T-helper 1 cell treated with Interleukin-12 subunit alpha and Interleukin-12 subunit beta and Interleukin-4 antibody, amounts not matched to agents 30 ng/mL and 1 ng/mL, for 36 hours (primary cell): ENCODE results near the gene KLF3. TPM values are rescaled to one million over a fixed set of nuclear protein-coding genes. Genes with fewer than 3 reads are reported as not detected.
"Not testable (repeated sequence)": the region's sequence is repeated elsewhere in the genome, so short reads cannot be mapped to it uniquely, and the experiment has no call there.

Experiments used
- intact Hi-C: fragments of 100-400 bp; cut with micrococcal nuclease; formaldehyde crosslinking; loops from one replicate; pipeline ENCODE4 v1.15.1; 2024
- total RNA-seq: library from RNA; stranded (reverse); gene quantifications from 2 replicates; pipeline ENCODE4 v1.2.3, GENCODE V29; 2022

KLF3 gene
- 27.4 and 27.8 TPM in 2 replicates for total RNA-seq

GRCh38 chr4:38663801-38664705, at the start of gene KLF3:
Gene KLF3, plus strand, starts transcription at chr4:38664199. Its CDS starts 16,427 bp downstream, at chr4:38680626.
- intact Hi-C loops = loop anchor here (1.0 to 10.0 kb wide), 9 partner anchors 135 to 1641 kb away; partner anchors contain the start of genes PGM2, TMEM156 and WDR19

GRCh38 chr4:38614231-38614630, 49.8 kb upstream of the KLF3 start:
- intact Hi-C loops = loop anchor here (5.0 kb wide), 1 partner anchor 102 kb away; no protein-coding TSS in a partner anchor

- intact Hi-C loops = loop anchor here (5.0 kb wide), 1 partner anchor 89 kb away; no protein-coding TSS in a partner anchor
Measured at GRCh38 chr4:38615847-38616246, 48.2 kb upstream of the KLF3 start.

GRCh38 chr4:38618505-38618904, 45.5 kb upstream of the KLF3 start:
- intact Hi-C loops = loop anchor here (2.0 to 5.0 kb wide), 2 partner anchors 58 to 91 kb away; no protein-coding TSS in a partner anchor

- intact Hi-C loops = loop anchor here (2.0 to 5.0 kb wide), 2 partner anchors 59 to 92 kb away; no protein-coding TSS in a partner anchor
Measured at GRCh38 chr4:38619316-38619715, 44.7 kb upstream of the KLF3 start.

- intact Hi-C loops = no loop called here
Measured at GRCh38 chr4:38620065-38620464, 43.9 kb upstream of the KLF3 start.

- intact Hi-C loops = no loop called here
Measured at GRCh38 chr4:38620527-38621027, 43.4 kb upstream of the KLF3 start.

- intact Hi-C loops = no loop called here
Measured at GRCh38 chr4:38621028-38621684, 42.8 kb upstream of the KLF3 start.

- intact Hi-C loops = no loop called here
Measured at GRCh38 chr4:38621831-38622230, 42.2 kb upstream of the KLF3 start.

GRCh38 chr4:38622340-38622739, 41.7 kb upstream of the KLF3 start:
- intact Hi-C loops = not testable (repeated sequence)

- intact Hi-C loops = no loop called here
Measured at GRCh38 chr4:38623260-38623659, 40.7 kb upstream of the KLF3 start.

- intact Hi-C loops = no loop called here
Measured at GRCh38 chr4:38624311-38624710, 39.7 kb upstream of the KLF3 start.

GRCh38 chr4:38625508-38625907, 38.5 kb upstream of the KLF3 start:
- intact Hi-C loops = no loop called here

GRCh38 chr4:38626901-38627444, 37.0 kb upstream of the KLF3 start:
- intact Hi-C loops = not testable (repeated sequence)

- intact Hi-C loops = no loop called here
Measured at GRCh38 chr4:38630519-38630918, 33.5 kb upstream of the KLF3 start.

- intact Hi-C loops = no loop called here
Measured at GRCh38 chr4:38634047-38634759, 29.8 kb upstream of the KLF3 start.

GRCh38 chr4:38639242-38639641, 24.8 kb upstream of the KLF3 start:
- intact Hi-C loops = no loop called here

- intact Hi-C loops = no loop called here
Measured at GRCh38 chr4:38641811-38642210, 22.2 kb upstream of the KLF3 start.

GRCh38 chr4:38644201-38644600, 19.8 kb upstream of the KLF3 start:
- intact Hi-C loops = no loop called here

- intact Hi-C loops = no loop called here
Measured at GRCh38 chr4:38647101-38647819, 16.7 kb upstream of the KLF3 start.
